DND-41 (cell line): ENCODE results near the gene TRPC4.

Source experiments
- EZH2 ChIP-seq: IDR thresholded peaks from 3 replicates; pipeline ENCODE4 v1.6.1; 2012; ENCODE audit warnings: borderline replicate concordance, low read depth, mild to moderate bottlenecking, moderate library complexity, low read length, inconsistent platforms; ENCODE audit not compliant: severe bottlenecking
- TF ChIP-seq, protein P1 (sequence below): IDR thresholded peaks from 2 replicates; pipeline ENCODE4 v1.5.1; 2012; ENCODE audit warnings: borderline replicate concordance, low read length, moderate library complexity, mild to moderate bottlenecking; ENCODE audit not compliant: poor library complexity, severe bottlenecking; ENCODE audit errors: extremely low read depth

DNA sequence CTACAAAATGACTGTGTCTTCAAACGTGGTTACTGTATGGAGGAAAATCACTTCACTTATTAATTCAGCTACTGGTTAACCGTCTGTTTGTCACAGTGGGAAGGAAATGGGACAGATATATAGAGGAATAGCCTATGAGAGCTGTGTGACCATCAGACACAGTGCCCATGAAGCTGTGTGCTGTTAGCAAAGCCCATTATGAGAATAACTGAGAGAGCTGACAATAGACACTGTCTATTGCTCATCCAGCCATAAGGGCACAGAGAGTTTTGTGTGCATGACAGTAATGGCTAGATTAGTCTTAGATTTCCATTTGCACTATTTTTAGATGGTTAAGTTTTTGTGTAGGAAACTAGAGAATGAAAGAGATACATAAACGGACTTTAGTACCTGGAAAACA is 206.9 kb downstream of the TRPC4 start:
- TF ChIP-seq, protein P1, sequence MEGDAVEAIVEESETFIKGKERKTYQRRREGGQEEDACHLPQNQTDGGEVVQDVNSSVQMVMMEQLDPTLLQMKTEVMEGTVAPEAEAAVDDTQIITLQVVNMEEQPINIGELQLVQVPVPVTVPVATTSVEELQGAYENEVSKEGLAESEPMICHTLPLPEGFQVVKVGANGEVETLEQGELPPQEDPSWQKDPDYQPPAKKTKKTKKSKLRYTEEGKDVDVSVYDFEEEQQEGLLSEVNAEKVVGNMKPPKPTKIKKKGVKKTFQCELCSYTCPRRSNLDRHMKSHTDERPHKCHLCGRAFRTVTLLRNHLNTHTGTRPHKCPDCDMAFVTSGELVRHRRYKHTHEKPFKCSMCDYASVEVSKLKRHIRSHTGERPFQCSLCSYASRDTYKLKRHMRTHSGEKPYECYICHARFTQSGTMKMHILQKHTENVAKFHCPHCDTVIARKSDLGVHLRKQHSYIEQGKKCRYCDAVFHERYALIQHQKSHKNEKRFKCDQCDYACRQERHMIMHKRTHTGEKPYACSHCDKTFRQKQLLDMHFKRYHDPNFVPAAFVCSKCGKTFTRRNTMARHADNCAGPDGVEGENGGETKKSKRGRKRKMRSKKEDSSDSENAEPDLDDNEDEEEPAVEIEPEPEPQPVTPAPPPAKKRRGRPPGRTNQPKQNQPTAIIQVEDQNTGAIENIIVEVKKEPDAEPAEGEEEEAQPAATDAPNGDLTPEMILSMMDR: no peak
- no peak for TF ChIP-seq EZH2
